HFF-Myc (cell line): ENCODE results near the gene TMEM255B.
"Not testable (repeated sequence)": the region's sequence is repeated elsewhere in the genome, so short reads cannot be mapped to it uniquely, and the experiment has no call there.

ENCODE experiments used
- DNase-seq: peaks from one replicate; pipeline ENCODE4 v3.0.0-alpha.2; 2011; ENCODE audit warnings: low read depth; ENCODE audit errors: extremely low read depth
- H3K4me3 ChIP-seq: replicated peaks from 2 replicates; pipeline ENCODE4 v1.5.1; 2011; ENCODE audit warnings: low read depth, mild to moderate bottlenecking, control low read depth, low read length
- CTCF ChIP-seq: IDR thresholded peaks from 2 replicates; pipeline ENCODE4 v1.5.1; 2012; ENCODE audit warnings: mild to moderate bottlenecking, low read depth, low read length, control low read depth; ENCODE audit errors: missing control alignments

The TMEM255B gene

GRCh38 chr13:113831061-113831460 lies 72.0 kb downstream of the TMEM255B start:
- no peak for DNase-seq
- no peak overlapping the region for H3K4me3 ChIP-seq
- no peak for TF ChIP-seq CTCF

- DNase-seq = no peak
- TF ChIP-seq CTCF = no peak
- H3K4me3 ChIP-seq = no peak overlapping the region
Measured at GRCh38 chr13:113832205-113832604, 73.2 kb downstream of the TMEM255B start.

- DNase-seq = no peak
- no peak for TF ChIP-seq CTCF
- no peak overlapping the region for H3K4me3 ChIP-seq
Measured at GRCh38 chr13:113832631-113833030, 73.6 kb downstream of the TMEM255B start.

- DNase-seq = no peak
- TF ChIP-seq CTCF = no peak
- no peak overlapping the region for H3K4me3 ChIP-seq
Measured at GRCh38 chr13:113833111-113833830, 74.2 kb downstream of the TMEM255B start.

- not testable (repeated sequence) for H3K4me3 ChIP-seq, DNase-seq
Measured at GRCh38 chr13:113834006-113834405, 75.0 kb downstream of the TMEM255B start.

GRCh38 chr13:113834496-113835200 lies 75.6 kb downstream of the TMEM255B start:
- no peak overlapping the region for H3K4me3 ChIP-seq
- DNase-seq = no peak
- no peak for TF ChIP-seq CTCF

GRCh38 chr13:113835461-113836270 lies 76.6 kb downstream of the TMEM255B start:
- DNase-seq = peak; percentile 96
- no peak overlapping the region for H3K4me3 ChIP-seq
- TF ChIP-seq CTCF = peak; percentile 6
